Esophagus squamous epithelium (tissue), 5 donors: ENCODE data around the gene LHX1. TPM values are rescaled to one million over a fixed set of nuclear protein-coding genes. Genes with fewer than 3 reads are reported as not detected.

Source experiments
- DNase-seq: peaks from one replicate; lab custom pipeline; 2025; lab: John Stamatoyannopoulos, UW
- H3K27ac ChIP-seq, 4 donors: fragments of 200-600 bp; sonication (generic); one replicate each; pipeline ENCODE4 v1.5.1; 2016 to 2019; ENCODE audit warnings: mild to moderate bottlenecking in 1 of 4
- H3K27me3 ChIP-seq, 4 donors: fragments of 200-600 bp; sonication (generic); 1 replicate in 3 of 4; 2 replicates in 1 of 4; pipeline versions ENCODE4 v1.5.1 to v1.6.0; 2017 to 2021; ENCODE audit warnings: antibody characterized with exemption in 1 of 4
- H3K36me3 ChIP-seq, 3 donors: fragments of 200-600 bp; sonication (generic); one replicate each; pipeline ENCODE4 v1.5.1; 2016 to 2019
- H3K4me1 ChIP-seq, 3 donors: fragments of 200-600 bp; sonication (generic); one replicate each; pipeline ENCODE4 v1.5.1; 2017 to 2019
- H3K4me3 ChIP-seq, 4 donors: fragments of 200-600 bp; sonication (generic); 1 replicate in 3 of 4; 2 replicates in 1 of 4; pipeline ENCODE4 v1.5.1; 2016 to 2019; ENCODE audit warnings: mild to moderate bottlenecking in 2 of 4, moderate library complexity in 1 of 4
- H3K9me3 ChIP-seq, 3 donors: fragments of 200-600 bp; sonication (generic); one replicate each; pipeline ENCODE4 v1.5.1; 2016 to 2019
- CTCF ChIP-seq, 6 experiments: fragments of 450-650 bp in 4 of 6; fragments of 200-600 bp in 2 of 6; sonication (generic) in 2 of 6; IDR thresholded peaks; one replicate each; pipeline ENCODE4 v1.5.1; 2016 to 2019; ENCODE audit warnings: antibody characterized with exemption in 6 of 6, mild to moderate bottlenecking in 4 of 6, moderate library complexity in 4 of 6
- POLR2A ChIP-seq, 4 donors: fragments of 450-650 bp; IDR thresholded peaks; one replicate each; pipeline ENCODE4 v1.6.1; 2017; ENCODE audit warnings: antibody characterized with exemption in 4 of 4, mild to moderate bottlenecking in 4 of 4, moderate library complexity in 3 of 4
- WGBS, 2 donors: methylation state at CpG; one replicate each; pipeline ENCODE4 v1.1.5; 2018; 5-methylcytosine and 5-hydroxymethylcytosine counted together
- intact Hi-C: fragments of 100-400 bp; cut with DNase I; formaldehyde crosslinking; loops from one replicate; pipeline ENCODE4 v1.15.0; 2022
- total RNA-seq, 4 donors: library from RNA; depleted of rRNA; stranded (reverse); fragments of >200 nt; gene quantifications; one replicate each; pipeline ENCODE4 v1.1.0, GENCODE V29; 2016
- donor health status: DM: yes; HTN: yes; CAD: no.

The LHX1 gene
- total RNA-seq, 4 donors from 2014 or later, result not detected

- TF ChIP-seq CTCF (IDR thresholded peaks at IDR 0.05), result no peak
- TF ChIP-seq POLR2A (IDR thresholded peaks at IDR 0.05), result no peak
These were observed 14.0 kb downstream of the LHX1 start for GRCh38 chr17:36951084-36951789.

GRCh38 chr17:36971508-36971907, 34.2 kb downstream of the LHX1 start:
- WGBS, 2 donors, result 62% methylated on average over 4 of the region's 4 CpGs
- Histone ChIP-seq H3K27me3 (no peaks in the 10 kb centered on the region), H3K4me3 (no peak overlapping the region), H3K27ac (no peak overlapping the region), H3K4me1 (peaks cover 0 to 27% (median 5%) of the 10 kb centered on the region in 3 donors), H3K9me3 (no peaks in the 10 kb centered on the region), H3K36me3 (peaks cover 0 to 34% (median 0%) of the 10 kb centered on the region in 3 donors)
- DNase-seq, result no peak
- intact Hi-C loops, result no loop called here
- TF ChIP-seq CTCF (IDR thresholded peaks at IDR 0.05), result no peak
- TF ChIP-seq POLR2A (IDR thresholded peaks at IDR 0.05), result no peak

More at GRCh38 chr17:36951084-36951789, 14.0 kb downstream of the LHX1 start:
- DNase-seq, result no peak
- peaks cover 0 to 40% (median 18%) of the 10 kb centered on the region in 3 donors for H3K4me1 ChIP-seq
- intact Hi-C loops, result no loop called here
- H3K36me3 ChIP-seq, result peaks cover 0 to 46% (median 23%) of the 10 kb centered on the region in 3 donors
- H3K4me3 ChIP-seq, result no peak overlapping the region
- H3K9me3 ChIP-seq, result no peaks in the 10 kb centered on the region
- H3K27me3 ChIP-seq, result peaks cover 2 to 19% (median 10%) of the 10 kb centered on the region in 4 donors
- H3K27ac ChIP-seq, result no peak overlapping the region
- WGBS, 2 donors, result 96 to 98% methylated on average over 5 of the region's 5 CpGs

- H3K36me3 ChIP-seq, result peaks cover 0 to 30% (median 0%) of the 10 kb centered on the region in 3 donors
- no peak for DNase-seq
- H3K9me3 ChIP-seq, result no peaks in the 10 kb centered on the region
- intact Hi-C loops, result no loop called here
- H3K4me3 ChIP-seq, result no peak overlapping the region
- TF ChIP-seq POLR2A (IDR thresholded peaks at IDR 0.05) (no peak), CTCF (IDR thresholded peaks at IDR 0.05) (no peak)
- peaks cover 0 to 27% (median 5%) of the 10 kb centered on the region in 3 donors for H3K4me1 ChIP-seq
- no peaks in the 10 kb centered on the region for H3K27me3 ChIP-seq
- no peak overlapping the region for H3K27ac ChIP-seq
These were observed 35.0 kb downstream of the LHX1 start for GRCh38 chr17:36972186-36972700.

GRCh38 chr17:36972905-36973304, 35.6 kb downstream of the LHX1 start:
- TF ChIP-seq CTCF (IDR thresholded peaks at IDR 0.05) (no peak), POLR2A (IDR thresholded peaks at IDR 0.05) (no peak)
- peaks cover 0 to 26% (median 0%) of the 10 kb centered on the region in 3 donors for H3K36me3 ChIP-seq
- no peaks in the 10 kb centered on the region for H3K9me3 ChIP-seq
- H3K4me3 ChIP-seq, result no peak overlapping the region
- no peak for DNase-seq
- no peaks in the 10 kb centered on the region for H3K27me3 ChIP-seq
- H3K4me1 ChIP-seq, result peaks cover 0 to 27% (median 5%) of the 10 kb centered on the region in 3 donors
- WGBS, 2 donors, result 42 to 65% methylated on average over 1 of the region's 1 CpG
- no peak overlapping the region for H3K27ac ChIP-seq
- intact Hi-C loops, result no loop called here

GRCh38 chr17:36975922-36976515, 38.7 kb downstream of the LHX1 start:
- intact Hi-C loops, result no loop called here
- Histone ChIP-seq H3K9me3 (no peaks in the 10 kb centered on the region), H3K27ac (no peak overlapping the region), H3K27me3 (no peaks in the 10 kb centered on the region), H3K4me3 (no peak overlapping the region), H3K36me3 (no peaks in the 10 kb centered on the region), H3K4me1 (peaks cover 0 to 50% (median 12%) of the 10 kb centered on the region in 3 donors)
- TF ChIP-seq POLR2A (IDR thresholded peaks at IDR 0.05) (no peak), CTCF (IDR thresholded peaks at IDR 0.05) (no peak)
- no peak for DNase-seq
- 78 to 92% methylated on average over 1 of the region's 1 CpG for WGBS, 2 donors
